Measurements from ENCODE around the gene TMEM30A. TPM values are rescaled to one million over a fixed set of nuclear protein-coding genes. Genes with fewer than 3 reads are reported as not detected.

TMEM30A gene
- total and polyA plus RNA-seq, 4 experiments from 2014 or later = 44.7 to 78.3 (median 65.1) TPM

DNA sequence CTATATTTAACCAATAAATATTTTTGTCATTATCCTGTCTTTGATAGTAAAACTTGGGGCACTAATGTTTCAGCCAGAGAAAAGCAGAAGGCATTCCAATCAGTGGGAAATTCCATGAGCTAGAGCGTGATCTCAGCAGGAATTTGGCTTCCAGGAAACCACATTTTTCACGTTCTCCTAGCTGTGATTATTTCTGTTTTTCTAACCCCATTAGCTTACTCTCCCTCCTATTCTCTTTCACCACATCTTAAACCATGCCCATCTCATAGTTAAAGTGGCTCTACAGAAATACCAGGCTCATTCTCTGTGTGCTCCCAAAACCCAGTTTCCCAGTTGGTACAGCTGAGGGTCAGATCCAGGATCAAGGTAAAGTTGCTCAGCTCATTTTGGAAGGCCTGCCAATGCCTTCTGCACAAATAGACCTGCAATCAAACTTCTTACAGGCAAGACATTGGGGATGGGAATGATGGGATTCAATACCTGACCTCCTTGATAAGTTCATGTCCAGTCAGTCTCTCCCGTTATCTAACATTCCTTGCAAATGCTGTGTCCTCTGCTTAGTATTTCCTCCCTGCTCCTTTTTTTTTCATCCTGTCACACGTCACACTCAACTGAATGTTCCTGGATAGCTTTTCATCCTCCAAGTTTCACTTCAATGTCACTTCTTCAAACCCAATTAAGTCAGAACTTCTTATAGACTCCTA, 33.1 kb upstream of the TMEM30A start:
- ChIA-PET CTCF (ENCODE audit: partially characterized antibody) (interaction anchor here (1.0 kb wide), 1 partner anchor 20 kb away, joined by 3 read pairs; no protein-coding TSS in a partner anchor), POLR2A (ENCODE audit: partially characterized antibody) (no interaction called here)
- Mint-ChIP-seq H3K27ac (no peak overlapping the region), H3K4me1 (no peaks in the 10 kb centered on the region), H3K4me3 (no peak overlapping the region), H3K36me3 (no peaks in the 10 kb centered on the region), H3K9me3 (peaks cover 0 to 2% (median 0%) of the 10 kb centered on the region in 8 donors), H3K27me3 (peaks cover 21 to 32% of the 10 kb centered on the region in 2 donors)
- no peak for DNase-seq
- Histone ChIP-seq H3K4me1 (ENCODE audit: insufficient read depth, low read length) (no peaks in the 10 kb centered on the region), H3K36me3 (ENCODE audit: insufficient read depth, low read length) (no peaks in the 10 kb centered on the region), H3K27me3 (ENCODE audit: insufficient read depth, low read length) (no peaks in the 10 kb centered on the region), H3K27ac (ENCODE audit: low read depth, low read length) (no peak overlapping the region), H3K9me3 (ENCODE audit: control insufficient read depth in 1 of 2, low read length in 2 of 2) (no peaks in the 10 kb centered on the region), H3K4me3 (ENCODE audit: low read length in 2 of 2) (no peak overlapping the region)
- intact Hi-C loops (cut with micrococcal nuclease) = no loop called here

GRCh38 chr6:75315978-75316377, 31.4 kb upstream of the TMEM30A start:
- Histone ChIP-seq H3K9me3 (ENCODE audit: control insufficient read depth in 1 of 2, low read length in 2 of 2) (no peaks in the 10 kb centered on the region), H3K36me3 (ENCODE audit: insufficient read depth, low read length) (no peaks in the 10 kb centered on the region), H3K4me3 (ENCODE audit: low read length in 2 of 2) (no peak overlapping the region), H3K4me1 (ENCODE audit: insufficient read depth, low read length) (no peaks in the 10 kb centered on the region), H3K27me3 (ENCODE audit: insufficient read depth, low read length) (no peaks in the 10 kb centered on the region), H3K27ac (ENCODE audit: low read depth, low read length) (no peak overlapping the region)
- intact Hi-C loops (cut with micrococcal nuclease) = no loop called here
- no peak for DNase-seq
- Mint-ChIP-seq H3K27ac (no peak overlapping the region), H3K9me3 (peaks cover 0 to 2% (median 0%) of the 10 kb centered on the region in 8 donors), H3K4me3 (no peak overlapping the region), H3K4me1 (no peaks in the 10 kb centered on the region), H3K36me3 (no peaks in the 10 kb centered on the region), H3K27me3 (peaks cover 22 to 33% of the 10 kb centered on the region in 2 donors)
- POLR2A ChIA-PET (ENCODE audit: partially characterized antibody) = no interaction called here
- CTCF ChIA-PET (ENCODE audit: partially characterized antibody) = no interaction called here

DNA sequence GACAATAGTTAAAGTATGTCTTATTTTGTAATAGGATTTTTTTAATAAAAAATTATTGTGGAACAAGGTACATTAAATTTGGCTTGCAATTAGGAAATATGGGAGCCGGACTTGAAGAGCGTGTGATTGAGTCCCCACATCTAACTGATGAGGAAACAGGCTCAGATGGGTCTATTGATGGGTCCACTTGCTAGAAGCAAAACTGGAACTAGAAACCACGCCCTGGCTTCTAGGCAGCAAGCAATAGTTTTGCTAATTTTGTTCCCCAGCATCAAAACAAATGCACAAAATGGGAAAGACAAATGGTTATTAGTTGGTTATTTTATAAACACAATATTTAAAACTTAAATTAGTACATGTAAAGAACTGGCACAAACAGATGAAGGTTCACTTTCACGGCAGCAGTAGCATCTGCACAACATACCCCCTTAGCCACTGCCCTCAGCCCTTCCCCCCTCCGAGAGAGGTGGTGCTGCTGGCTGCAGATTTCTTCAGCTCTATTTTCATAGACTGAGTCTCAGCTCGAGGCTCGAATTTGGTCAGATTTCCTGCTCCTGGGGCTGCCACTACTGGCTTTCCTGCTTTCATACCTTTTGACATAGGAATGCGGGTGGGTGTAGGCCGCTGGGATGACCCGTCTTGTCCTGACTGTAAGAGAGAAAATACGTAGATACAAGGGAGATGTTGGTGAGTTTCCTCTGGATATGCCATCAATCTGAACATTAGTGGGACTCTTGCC, 23.8 kb upstream of the TMEM30A start:
- Mint-ChIP-seq H3K27me3 (peaks cover 6 to 9% of the 10 kb centered on the region in 2 donors), H3K36me3 (no peaks in the 10 kb centered on the region), H3K4me1 (peaks cover 0 to 6% (median under 1%) of the 10 kb centered on the region in 4 donors), H3K9me3 (no peaks in the 10 kb centered on the region), H3K4me3 (no peak overlapping the region), H3K27ac (no peak overlapping the region)
- ChIA-PET POLR2A (ENCODE audit: partially characterized antibody) (no interaction called here), CTCF (ENCODE audit: partially characterized antibody) (interaction anchor here (0.7 kb wide), 1 partner anchor 12 kb away, joined by 3 read pairs; no protein-coding TSS in a partner anchor)
- no peaks in the 10 kb centered on the region for H3K36me3 ChIP-seq (ENCODE audit: insufficient read depth, low read length)
- no peaks in the 10 kb centered on the region for H3K9me3 ChIP-seq (ENCODE audit: control insufficient read depth in 1 of 2, low read length in 2 of 2)
- H3K4me3 ChIP-seq (ENCODE audit: low read length in 2 of 2) = no peak overlapping the region
- H3K27ac ChIP-seq (ENCODE audit: low read depth, low read length) = no peak overlapping the region
- no peak for DNase-seq
- no peaks in the 10 kb centered on the region for H3K27me3 ChIP-seq (ENCODE audit: insufficient read depth, low read length)
- no peaks in the 10 kb centered on the region for H3K4me1 ChIP-seq (ENCODE audit: insufficient read depth, low read length)
- intact Hi-C loops (cut with micrococcal nuclease) = no loop called here

GRCh38 chr6:75307364-75308004, 22.9 kb upstream of the TMEM30A start:
- Histone ChIP-seq H3K36me3 (ENCODE audit: insufficient read depth, low read length) (no peaks in the 10 kb centered on the region), H3K27me3 (ENCODE audit: insufficient read depth, low read length) (no peaks in the 10 kb centered on the region), H3K4me1 (ENCODE audit: insufficient read depth, low read length) (no peaks in the 10 kb centered on the region), H3K9me3 (ENCODE audit: control insufficient read depth in 1 of 2, low read length in 2 of 2) (no peaks in the 10 kb centered on the region), H3K4me3 (ENCODE audit: low read length in 2 of 2) (no peak overlapping the region), H3K27ac (ENCODE audit: low read depth, low read length) (no peak overlapping the region)
- H3K27me3 Mint-ChIP-seq = peaks cover 3 to 6% of the 10 kb centered on the region in 2 donors
- H3K27ac Mint-ChIP-seq = no peak overlapping the region
- intact Hi-C loops (cut with micrococcal nuclease) = no loop called here
- ChIA-PET POLR2A (ENCODE audit: partially characterized antibody) (interaction anchor here (1.5 kb wide), 1 partner anchor 22 kb away, joined by 3 read pairs; no protein-coding TSS in a partner anchor), CTCF (ENCODE audit: partially characterized antibody) (interaction anchor here (0.7 kb wide), 1 partner anchor 11 kb away, joined by 3 read pairs; no protein-coding TSS in a partner anchor)
- no peak for DNase-seq
- no peaks in the 10 kb centered on the region for H3K36me3 Mint-ChIP-seq
- H3K9me3 Mint-ChIP-seq = no peaks in the 10 kb centered on the region
- no peak overlapping the region for H3K4me3 Mint-ChIP-seq
- H3K4me1 Mint-ChIP-seq = peaks cover 0 to 6% (median under 1%) of the 10 kb centered on the region in 4 donors

GRCh38 chr6:75306064-75306463, 21.5 kb upstream of the TMEM30A start:
- H3K4me3 Mint-ChIP-seq = no peak overlapping the region
- no peaks in the 10 kb centered on the region for H3K36me3 Mint-ChIP-seq
- Histone ChIP-seq H3K4me1 (ENCODE audit: insufficient read depth, low read length) (no peaks in the 10 kb centered on the region), H3K27ac (ENCODE audit: low read depth, low read length) (no peak overlapping the region), H3K4me3 (ENCODE audit: low read length in 2 of 2) (no peak overlapping the region), H3K36me3 (ENCODE audit: insufficient read depth, low read length) (no peaks in the 10 kb centered on the region), H3K9me3 (ENCODE audit: control insufficient read depth in 1 of 2, low read length in 2 of 2) (no peaks in the 10 kb centered on the region), H3K27me3 (ENCODE audit: insufficient read depth, low read length) (no peaks in the 10 kb centered on the region)
- H3K27ac Mint-ChIP-seq = peak overlapping the region in 2 of 7 donors; percentile 18 to 77
- no peaks in the 10 kb centered on the region for H3K9me3 Mint-ChIP-seq
- intact Hi-C loops (cut with micrococcal nuclease) = no loop called here
- DNase-seq = peak in 2 of 5 donors; percentile 11 to 13
- peaks cover 3 to 6% of the 10 kb centered on the region in 2 donors for H3K27me3 Mint-ChIP-seq
- H3K4me1 Mint-ChIP-seq = peaks cover 0 to 6% (median under 1%) of the 10 kb centered on the region in 4 donors
- POLR2A ChIA-PET (ENCODE audit: partially characterized antibody) = interaction anchor here (1.5 kb wide), 1 partner anchor 21 kb away, joined by 3 read pairs; no protein-coding TSS in a partner anchor
- CTCF ChIA-PET (ENCODE audit: partially characterized antibody) = interaction anchor here (1.3 to 1.9 kb wide), 3 partner anchors 8 to 10 kb away, joined by 3 to 7 read pairs (median 5); no protein-coding TSS in a partner anchor

DNA sequence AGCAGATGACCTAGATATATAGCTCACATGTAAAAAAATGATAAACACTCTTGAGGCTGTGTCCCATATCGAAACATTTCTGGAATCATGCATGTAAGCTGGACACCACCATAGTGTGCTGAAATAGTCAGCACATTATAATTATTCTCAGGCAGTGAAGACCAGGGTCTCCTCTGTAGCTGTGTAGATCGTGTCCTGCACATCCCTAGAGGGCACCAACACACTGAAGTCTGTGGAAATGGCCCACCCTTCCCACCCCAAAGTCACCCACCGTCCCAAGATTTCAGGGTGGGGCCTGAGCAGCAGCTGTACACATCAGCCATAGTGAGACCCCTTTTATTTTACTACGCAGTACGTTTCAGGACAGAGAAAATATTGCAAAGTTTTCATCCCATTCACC, 21.0 kb upstream of the TMEM30A start:
- Mint-ChIP-seq H3K4me3 (no peak overlapping the region), H3K9me3 (no peaks in the 10 kb centered on the region), H3K36me3 (no peaks in the 10 kb centered on the region), H3K4me1 (peaks cover 0 to 6% (median under 1%) of the 10 kb centered on the region in 4 donors), H3K27ac (no peak overlapping the region), H3K27me3 (peaks cover 3 to 6% of the 10 kb centered on the region in 2 donors)
- no peaks in the 10 kb centered on the region for H3K9me3 ChIP-seq (ENCODE audit: control insufficient read depth in 1 of 2, low read length in 2 of 2)
- H3K36me3 ChIP-seq (ENCODE audit: insufficient read depth, low read length) = no peaks in the 10 kb centered on the region
- intact Hi-C loops (cut with micrococcal nuclease) = no loop called here
- H3K4me1 ChIP-seq (ENCODE audit: insufficient read depth, low read length) = no peaks in the 10 kb centered on the region
- no peak for DNase-seq
- H3K27me3 ChIP-seq (ENCODE audit: insufficient read depth, low read length) = no peaks in the 10 kb centered on the region
- H3K4me3 ChIP-seq (ENCODE audit: low read length in 2 of 2) = no peak overlapping the region
- ChIA-PET CTCF (ENCODE audit: partially characterized antibody) (interaction anchor here (1.3 to 1.9 kb wide), 4 partner anchors 8 to 39 kb away, joined by 3 to 7 read pairs (median 4); no protein-coding TSS in a partner anchor), POLR2A (ENCODE audit: partially characterized antibody) (no interaction called here)
- no peak overlapping the region for H3K27ac ChIP-seq (ENCODE audit: low read depth, low read length)

DNA sequence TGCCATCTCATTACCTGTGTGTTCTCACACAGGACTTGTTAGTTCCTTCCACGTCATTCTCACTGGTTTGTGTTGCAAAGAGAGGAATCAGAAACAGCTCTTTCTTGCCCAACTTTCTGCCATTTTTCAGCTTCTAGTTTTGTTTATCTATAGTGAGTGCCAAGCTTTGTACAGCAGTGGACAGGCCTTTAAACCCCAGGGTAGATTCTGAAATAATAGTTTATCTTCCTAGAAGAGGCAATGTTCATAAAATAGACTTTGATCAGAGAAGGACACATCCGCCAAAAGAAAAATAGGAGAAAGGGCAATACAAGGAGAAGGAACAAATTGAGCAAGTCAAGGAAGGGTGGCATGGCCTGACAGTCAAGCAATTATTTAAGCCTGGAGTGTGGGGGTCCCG, 17.7 kb upstream of the TMEM30A start:
- intact Hi-C loops (cut with micrococcal nuclease) = no loop called here
- Mint-ChIP-seq H3K27ac (no peak overlapping the region), H3K4me1 (peaks cover 0 to 6% (median under 1%) of the 10 kb centered on the region in 4 donors), H3K36me3 (no peaks in the 10 kb centered on the region), H3K27me3 (peaks cover 3 to 4% of the 10 kb centered on the region in 2 donors), H3K9me3 (no peaks in the 10 kb centered on the region), H3K4me3 (no peak overlapping the region)
- Histone ChIP-seq H3K36me3 (ENCODE audit: insufficient read depth, low read length) (no peaks in the 10 kb centered on the region), H3K27ac (ENCODE audit: low read depth, low read length) (no peak overlapping the region), H3K4me1 (ENCODE audit: insufficient read depth, low read length) (no peaks in the 10 kb centered on the region), H3K27me3 (ENCODE audit: insufficient read depth, low read length) (no peaks in the 10 kb centered on the region), H3K9me3 (ENCODE audit: control insufficient read depth in 1 of 2, low read length in 2 of 2) (no peaks in the 10 kb centered on the region), H3K4me3 (ENCODE audit: low read length in 2 of 2) (no peak overlapping the region)
- CTCF ChIA-PET (ENCODE audit: partially characterized antibody) = no interaction called here
- DNase-seq = no peak
- POLR2A ChIA-PET (ENCODE audit: partially characterized antibody) = no interaction called here
